Activated CD4-positive, alpha-beta T cell treated with anti-CD3 and anti-CD28 coated beads, Interleukin-2, amount 50 U/mL, for 1 hour (primary cell): ENCODE data around the gene UQCC3.

Source experiments
- DNase-seq: peaks from one replicate; pipeline ENCODE4 v3.0.0-alpha.2; 2020

UQCC3 gene

GRCh38 chr11:62705880-62706849 is 34.7 kb downstream of the UQCC3 start:
- peak; percentile 95 for DNase-seq

- no peak for DNase-seq
Measured at GRCh38 chr11:62706850-62707247, 35.4 kb downstream of the UQCC3 start.

- DNase-seq, result no peak
Measured at GRCh38 chr11:62707277-62707861, 35.9 kb downstream of the UQCC3 start, which contains the start of the genes BSCL2 and GNG3. Gene BSCL2, minus strand, starts transcription at chr11:62707424. Its CDS starts 229 bp downstream, at chr11:62707195. Gene GNG3, plus strand, starts transcription at chr11:62707676. Its CDS starts 620 bp downstream, at chr11:62708296.

DNA sequence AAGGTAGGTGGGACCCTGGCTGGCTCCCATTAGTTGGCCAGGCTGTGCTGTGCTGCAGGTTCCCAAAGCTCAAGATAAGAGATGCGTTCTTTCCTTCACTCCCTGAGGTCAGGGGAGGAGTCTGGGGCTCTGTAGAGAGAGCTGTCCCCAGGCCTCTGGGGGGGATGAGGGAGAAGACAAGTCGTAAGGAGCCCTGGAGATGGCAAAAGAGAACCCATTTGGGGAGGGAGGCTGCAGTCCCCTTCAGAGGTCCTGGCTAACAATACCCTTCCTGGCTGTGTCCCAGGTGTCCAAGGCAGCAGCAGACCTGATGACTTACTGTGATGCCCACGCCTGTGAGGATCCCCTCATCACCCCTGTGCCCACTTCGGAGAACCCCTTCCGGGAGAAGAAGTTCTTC is 36.9 kb downstream of the UQCC3 start:
- no peak for DNase-seq

GRCh38 chr11:62708793-62709192 is 37.3 kb downstream of the UQCC3 start:
- peak; percentile 44 for DNase-seq

GRCh38 chr11:62709247-62710000 is 38.0 kb downstream of the UQCC3 start:
- DNase-seq, result peak; percentile 96

GRCh38 chr11:62710001-62710345 is 38.5 kb downstream of the UQCC3 start:
- peak; percentile 21 for DNase-seq

GRCh38 chr11:62712276-62712812 is 40.9 kb downstream of the UQCC3 start:
- no peak for DNase-seq

GRCh38 chr11:62712861-62713260 is 41.4 kb downstream of the UQCC3 start:
- DNase-seq, result no peak

GRCh38 chr11:62713343-62713742 is 41.9 kb downstream of the UQCC3 start:
- no peak for DNase-seq

DNA sequence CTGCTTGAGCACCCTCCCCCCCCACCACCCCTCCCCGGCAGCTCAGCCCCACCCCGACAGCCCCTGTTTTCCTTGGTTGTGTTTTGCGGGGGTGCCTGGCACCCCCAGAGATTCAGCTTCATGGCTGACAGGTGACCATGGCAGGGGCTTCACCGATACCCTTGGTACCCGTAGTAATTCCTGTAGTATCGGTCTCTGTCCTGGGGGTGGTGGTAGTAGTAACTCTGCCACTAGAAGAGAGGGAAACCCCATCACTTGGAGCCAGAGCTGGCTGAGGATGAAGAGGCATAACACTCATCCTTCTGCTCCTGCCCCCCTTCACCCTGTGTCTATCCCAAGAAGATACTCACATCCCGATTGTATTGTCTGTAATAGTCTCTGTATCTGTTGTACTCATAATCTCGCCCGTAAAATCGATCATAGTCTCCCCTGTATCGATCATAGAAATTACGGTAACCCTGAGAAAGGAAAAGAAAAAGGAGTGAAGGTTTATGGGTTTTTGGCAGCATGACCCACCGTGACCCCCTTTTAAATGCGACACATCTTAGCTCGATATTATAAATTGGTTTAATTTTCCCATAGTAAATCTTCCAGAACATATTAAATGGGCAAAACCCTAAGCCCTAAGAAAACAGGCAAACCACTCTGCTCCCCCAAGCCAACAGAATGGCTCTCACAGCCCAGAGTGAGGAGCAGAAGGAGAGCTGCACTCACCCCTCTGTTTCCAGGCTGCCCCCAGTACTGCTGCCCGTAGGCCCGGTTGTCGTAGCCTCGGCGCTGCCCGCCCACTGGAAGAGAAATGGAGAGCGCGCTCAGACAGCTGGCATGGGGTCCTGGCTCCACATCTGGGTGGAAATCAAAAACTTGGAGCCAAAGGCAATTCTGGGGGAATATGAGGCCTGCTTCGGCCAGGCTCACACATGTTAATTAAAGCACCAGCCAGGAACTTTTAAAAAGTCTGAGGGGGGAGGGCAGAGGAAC is 44.0 kb downstream of the UQCC3 start:
- no peak for DNase-seq

DNA sequence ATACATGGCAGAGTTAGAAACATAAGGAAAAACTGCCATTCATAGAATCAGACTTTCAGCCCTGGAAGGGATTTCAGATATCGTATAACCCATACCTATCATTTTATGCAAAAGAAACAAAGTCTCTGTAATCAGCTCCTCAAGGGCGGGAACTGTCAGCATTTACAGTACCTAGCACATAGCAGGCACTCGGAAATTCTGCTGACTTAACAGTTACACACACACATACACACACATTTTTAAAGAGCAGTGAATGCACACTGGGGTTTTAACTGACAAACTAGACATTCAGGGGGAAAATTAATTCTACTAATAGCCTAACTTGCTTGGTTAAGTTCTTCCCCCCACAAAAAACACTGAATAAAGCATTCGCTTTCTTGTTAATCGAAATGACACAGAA is 44.7 kb downstream of the UQCC3 start:
- no peak for DNase-seq

GRCh38 chr11:62716816-62717215 is 45.3 kb downstream of the UQCC3 start:
- DNase-seq, result no peak

DNA sequence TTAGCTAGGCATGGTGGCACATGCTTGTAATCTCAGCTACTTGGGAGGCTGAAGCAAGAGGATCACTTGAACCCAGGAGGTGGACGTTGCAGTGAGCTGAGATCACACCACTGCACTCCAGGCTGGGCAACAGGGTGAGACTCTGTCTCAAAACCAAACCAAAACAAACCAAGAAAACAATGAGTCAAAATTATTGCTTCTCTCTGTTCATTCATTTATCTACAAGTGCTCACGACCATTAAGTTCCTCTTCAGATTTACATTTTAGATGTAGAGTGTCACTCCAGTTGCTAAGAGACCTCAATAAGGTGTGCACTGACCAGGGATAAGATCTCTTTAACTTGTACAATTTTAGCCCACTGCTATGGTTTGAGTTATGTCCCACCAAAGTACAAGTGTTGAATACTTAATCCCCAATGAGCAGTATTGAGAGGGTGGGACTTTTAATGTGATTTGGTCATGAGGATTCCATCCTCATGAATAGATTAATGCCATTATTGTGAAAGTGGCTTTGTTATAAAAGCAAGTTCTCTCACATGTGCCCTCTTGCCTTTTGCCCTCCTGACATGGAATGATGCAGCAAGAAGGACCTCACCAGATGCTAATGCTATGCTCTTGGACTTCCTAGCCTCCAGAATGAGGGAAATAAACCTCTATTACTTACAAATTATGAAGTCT is 48.0 kb downstream of the UQCC3 start:
- no peak for DNase-seq

- no peak for DNase-seq
Measured at GRCh38 chr11:62721994-62722393, 50.5 kb downstream of the UQCC3 start.
